ENCODE results near the gene CLK4. TPM values are rescaled to one million over a fixed set of nuclear protein-coding genes. Genes with fewer than 3 reads are reported as not detected.
"Not testable (repeated sequence)": the region's sequence is repeated elsewhere in the genome, so short reads cannot be mapped to it uniquely, and the experiment has no call there.

CLK4 gene
- total RNA-seq, 4 donors from 2014 or later: 16.0 to 59.0 (median 27.2) TPM

DNA sequence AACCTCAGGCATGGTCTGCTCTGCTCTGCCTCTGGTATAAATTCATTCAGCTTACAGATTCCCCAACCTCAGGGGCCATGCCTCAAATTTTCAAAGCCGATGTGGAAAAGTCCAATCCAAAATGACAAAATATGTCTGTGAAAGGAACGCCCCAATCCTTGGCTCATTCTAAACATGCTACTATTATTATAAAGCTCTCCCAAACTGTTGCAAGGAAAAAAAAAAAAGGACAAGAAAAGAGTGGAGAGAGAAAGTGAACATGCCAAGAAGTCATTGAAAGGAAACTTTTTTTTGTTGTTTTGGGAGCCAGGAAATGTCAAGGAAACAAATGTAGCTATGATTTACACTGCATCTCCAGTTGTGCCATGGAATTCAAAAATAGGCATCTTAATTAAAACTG, 40.5 kb downstream of the CLK4 start:
- H3K27me3 ChIP-seq: peaks cover 19% of the 10 kb centered on the region
- 43% methylated on average over 1 to 2 of the region's 2 CpGs for WGBS, 2 donors (ENCODE audit: low coverage in 1 of 2)
- no peak for ATAC-seq
- no peaks in the 10 kb centered on the region for H3K36me3 ChIP-seq
- peaks cover 0 to 25% (median 6%) of the 10 kb centered on the region in 3 donors for H3K4me1 ChIP-seq
- no peak overlapping the region for H3K27ac ChIP-seq
- H3K4me3 ChIP-seq: no peak overlapping the region
- no peaks in the 10 kb centered on the region for H3K9me3 ChIP-seq
- no peak for TF ChIP-seq CTCF (IDR thresholded peaks at IDR 0.05)

DNA sequence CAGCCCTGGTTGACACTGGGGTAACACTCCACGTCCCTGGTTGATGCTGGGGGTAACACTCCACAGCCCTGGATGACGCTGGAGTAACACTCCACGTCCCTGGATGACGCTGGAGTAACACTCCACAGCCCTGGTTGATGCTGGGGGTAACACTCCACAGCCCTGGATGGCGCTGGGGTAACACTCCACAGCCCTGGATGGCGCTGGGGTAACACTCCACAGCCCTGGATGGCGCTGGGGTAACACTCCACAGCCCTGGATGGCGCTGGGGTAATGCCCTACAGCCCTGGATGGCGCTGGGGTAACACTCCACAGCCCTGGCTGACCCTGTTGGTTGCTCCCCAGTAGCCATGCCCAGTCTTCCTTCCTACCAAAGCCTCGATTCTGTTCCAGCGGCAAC, 41.4 kb downstream of the CLK4 start:
- Histone ChIP-seq H3K27me3 (peaks cover 19% of the 10 kb centered on the region), H3K4me1 (peaks cover 0 to 15% (median 6%) of the 10 kb centered on the region in 3 donors)
- ATAC-seq: peak; percentile 75
- WGBS, 2 donors (ENCODE audit: low coverage in 1 of 2): 78 to 82% methylated on average over 6 to 7 of the region's 11 CpGs
- not testable (repeated sequence) for H3K36me3 ChIP-seq, H3K9me3 ChIP-seq, H3K27ac ChIP-seq, H3K4me3 ChIP-seq

DNA sequence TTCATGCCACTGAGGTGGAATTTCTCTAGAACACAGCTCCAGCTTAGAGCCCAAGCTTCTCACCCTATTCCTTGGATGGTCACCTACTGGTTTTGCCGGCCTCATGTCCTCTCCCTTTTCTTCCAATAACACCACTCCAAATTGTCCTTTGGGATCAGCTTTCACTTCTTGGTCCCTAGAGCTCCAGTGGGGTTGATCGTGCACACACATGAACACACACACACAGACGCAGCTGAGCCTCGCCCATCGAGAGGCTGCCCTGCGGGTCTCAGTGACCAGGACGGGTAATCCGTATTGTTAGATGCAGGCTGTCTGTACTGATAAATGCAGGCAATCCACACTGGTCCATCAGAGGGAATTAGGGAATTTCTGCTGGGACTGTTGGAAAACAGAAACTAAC, 43.6 kb downstream of the CLK4 start:
- no peak overlapping the region for H3K4me3 ChIP-seq
- H3K4me1 ChIP-seq: no peaks in the 10 kb centered on the region
- H3K36me3 ChIP-seq: no peaks in the 10 kb centered on the region
- TF ChIP-seq EP300 (IDR thresholded peaks at IDR 0.05) (no peak), POLR2A (IDR thresholded peaks at IDR 0.05) (no peak), POLR2AphosphoS5 (IDR thresholded peaks at IDR 0.05) (no peak), CTCF (IDR thresholded peaks at IDR 0.05) (no peak)
- 83% methylated on average over 5 of the region's 8 CpGs; no CpG with 5 or more reads in 1 of the 2 donors for WGBS, 2 donors (ENCODE audit: low coverage in 1 of 2)
- H3K9me3 ChIP-seq: no peaks in the 10 kb centered on the region
- peaks cover 20% of the 10 kb centered on the region for H3K27me3 ChIP-seq
- no peak for ATAC-seq
- H3K27ac ChIP-seq: no peak overlapping the region

- H3K36me3 ChIP-seq: no peaks in the 10 kb centered on the region
- H3K4me1 ChIP-seq: peaks cover 0 to under 1% (median 0%) of the 10 kb centered on the region in 3 donors
- H3K27me3 ChIP-seq: peaks cover 30% of the 10 kb centered on the region
- ATAC-seq: no peak
- no peak overlapping the region for H3K4me3 ChIP-seq
- 83 to 88% methylated on average over 3 to 9 of the region's 13 CpGs for WGBS, 2 donors (ENCODE audit: low coverage in 1 of 2)
- no peak overlapping the region for H3K27ac ChIP-seq
- TF ChIP-seq CTCF (IDR thresholded peaks at IDR 0.05) (no peak), POLR2A (IDR thresholded peaks at IDR 0.05) (no peak), EP300 (IDR thresholded peaks at IDR 0.05) (no peak), POLR2AphosphoS5 (IDR thresholded peaks at IDR 0.05) (no peak)
- no peaks in the 10 kb centered on the region for H3K9me3 ChIP-seq
These were observed 44.6 kb downstream of the CLK4 start for GRCh38 chr5:178582291-178582690.

- no peak for ATAC-seq
- H3K36me3 ChIP-seq: no peaks in the 10 kb centered on the region
- H3K4me3 ChIP-seq: no peak overlapping the region
- peaks cover 37% of the 10 kb centered on the region for H3K27me3 ChIP-seq
- no peaks in the 10 kb centered on the region for H3K9me3 ChIP-seq
- peaks cover 0 to 7% (median 0%) of the 10 kb centered on the region in 3 donors for H3K4me1 ChIP-seq
- 54 to 79% methylated on average over 1 to 3 of the region's 3 CpGs for WGBS, 2 donors (ENCODE audit: low coverage in 1 of 2)
- TF ChIP-seq CTCF (IDR thresholded peaks at IDR 0.05): no peak
- no peak overlapping the region for H3K27ac ChIP-seq
These were observed 45.2 kb downstream of the CLK4 start for GRCh38 chr5:178581621-178582020.

Data from gastroesophageal sphincter (tissue), 4 donors.